GM12878 (cell line): Measurements from ENCODE around the gene OXER1. TPM values are rescaled to one million over a fixed set of nuclear protein-coding genes. Genes with fewer than 3 reads are reported as not detected.

Source experiments
- CHD2 ChIP-seq: IDR thresholded peaks from 2 replicates; pipeline ENCODE4 v1.6.1; 2011; ENCODE audit warnings: low read depth, low read length, improper control_type of control experiment, borderline replicate concordance
- CREM ChIP-seq: IDR thresholded peaks from 2 replicates; pipeline ENCODE4 v1.6.1; 2014; ENCODE audit warnings: antibody characterized with exemption, low read depth
- CUX1 ChIP-seq: IDR thresholded peaks from 2 replicates; pipeline ENCODE4 v1.6.1; 2012; ENCODE audit warnings: improper control_type of control experiment, low read depth, low read length; ENCODE audit not compliant: insufficient replicate concordance
- FOS ChIP-seq: IDR thresholded peaks from 3 replicates; pipeline ENCODE4 v1.6.1; 2011; ENCODE audit warnings: borderline replicate concordance; ENCODE audit not compliant: insufficient read length; ENCODE audit errors: extremely low read depth
- GABPA ChIP-seq: IDR thresholded peaks from 2 replicates; pipeline ENCODE4 v1.6.1; 2014; ENCODE audit warnings: antibody characterized with exemption, low read depth, mild to moderate bottlenecking, inconsistent platforms
- MAX ChIP-seq: IDR thresholded peaks from 2 replicates; pipeline ENCODE4 v1.6.1; 2012; ENCODE audit warnings: low read depth, low read length, improper control_type of control experiment
- MYC ChIP-seq: IDR thresholded peaks from 2 replicates; pipeline ENCODE4 v1.6.1; 2011; ENCODE audit warnings: mild to moderate bottlenecking, low read length, moderate library complexity, inconsistent platforms; ENCODE audit not compliant: insufficient read depth, insufficient replicate concordance, insufficient read length, severe bottlenecking
- NRF1 ChIP-seq: conservative IDR thresholded peaks from 2 replicates; pipeline ENCODE4 v1.6.1; 2011; ENCODE audit warnings: mild to moderate bottlenecking, low read depth, low read length, improper control_type of control experiment
- RELB ChIP-seq: fragments of 450-650 bp; IDR thresholded peaks from 2 replicates; pipeline ENCODE4 v1.6.1; 2017; ENCODE audit warnings: low read depth, mild to moderate bottlenecking, moderate library complexity
- SPI1 ChIP-seq: IDR thresholded peaks from 2 replicates; pipeline ENCODE4 v1.6.1; 2011; ENCODE audit warnings: low read depth, mild to moderate bottlenecking, low read length, moderate library complexity, borderline replicate concordance; ENCODE audit not compliant: insufficient read depth
- SREBF1 ChIP-seq: IDR thresholded peaks from 2 replicates; pipeline ENCODE4 v1.6.1; 2012; ENCODE audit warnings: mild to moderate bottlenecking, low read length
- TARDBP ChIP-seq: IDR thresholded peaks from 2 replicates; pipeline ENCODE4 v1.6.1; 2016; ENCODE audit warnings: borderline replicate concordance
- ZNF622 ChIP-seq: fragments of 450-650 bp; IDR thresholded peaks from 2 replicates; pipeline ENCODE4 v1.6.1; 2017; ENCODE audit warnings: mild to moderate bottlenecking, inconsistent platforms
- ZZZ3 ChIP-seq: IDR thresholded peaks from 2 replicates; pipeline ENCODE4 v1.6.1; 2011; ENCODE audit warnings: low read depth; ENCODE audit not compliant: control insufficient read depth, insufficient read length
- polyA plus RNA-seq, 11 experiments: library from polyadenylated mRNA; depleted of rRNA in 4 of 11; unstranded in 6 of 11; stranded (reverse) in 5 of 11; fragments of >200 nt; fragmentation: Nextera tagmentation in 4 of 11; fragmentation: Illumina TruSeq in 1 of 11; extraction: Ambion mirVana in 4 of 11; extraction: Trizol in 1 of 11; gene quantifications; 1 replicate in 1 of 11; 2 replicates in 10 of 11; pipeline versions ENCODE4 v1.2.1 to v1.2.3, GENCODE V29; 2011 to 2016; ENCODE audit warnings: inconsistent platforms in 2 of 11, missing spikeins in 2 of 11, low read depth in 1 of 11
- total RNA-seq, 4 experiments: library from RNA; depleted of rRNA in 3 of 4; stranded (reverse); fragments of >200 nt in 3 of 4; fragmentation: Illumina TruSeq in 1 of 4; extraction: Trizol in 1 of 4; gene quantifications; 2 replicates each; pipeline versions ENCODE4 v1.2.1 to v1.2.3, GENCODE V29; 2013 to 2021
- TF ChIP-seq, protein P1 (sequence below): fragments of 150-350 bp; IDR thresholded peaks from 2 replicates; pipeline ENCODE4 v1.6.1; 2014; ENCODE audit warnings: mild to moderate bottlenecking, low read depth, low read length

OXER1 gene
- total and polyA plus RNA-seq, 10 of the 15 experiments (the other 5 are each of a cell fraction or from before 2014, with no cell fraction given): 0.11 to 8.6 (median 3.3) TPM

DNA sequence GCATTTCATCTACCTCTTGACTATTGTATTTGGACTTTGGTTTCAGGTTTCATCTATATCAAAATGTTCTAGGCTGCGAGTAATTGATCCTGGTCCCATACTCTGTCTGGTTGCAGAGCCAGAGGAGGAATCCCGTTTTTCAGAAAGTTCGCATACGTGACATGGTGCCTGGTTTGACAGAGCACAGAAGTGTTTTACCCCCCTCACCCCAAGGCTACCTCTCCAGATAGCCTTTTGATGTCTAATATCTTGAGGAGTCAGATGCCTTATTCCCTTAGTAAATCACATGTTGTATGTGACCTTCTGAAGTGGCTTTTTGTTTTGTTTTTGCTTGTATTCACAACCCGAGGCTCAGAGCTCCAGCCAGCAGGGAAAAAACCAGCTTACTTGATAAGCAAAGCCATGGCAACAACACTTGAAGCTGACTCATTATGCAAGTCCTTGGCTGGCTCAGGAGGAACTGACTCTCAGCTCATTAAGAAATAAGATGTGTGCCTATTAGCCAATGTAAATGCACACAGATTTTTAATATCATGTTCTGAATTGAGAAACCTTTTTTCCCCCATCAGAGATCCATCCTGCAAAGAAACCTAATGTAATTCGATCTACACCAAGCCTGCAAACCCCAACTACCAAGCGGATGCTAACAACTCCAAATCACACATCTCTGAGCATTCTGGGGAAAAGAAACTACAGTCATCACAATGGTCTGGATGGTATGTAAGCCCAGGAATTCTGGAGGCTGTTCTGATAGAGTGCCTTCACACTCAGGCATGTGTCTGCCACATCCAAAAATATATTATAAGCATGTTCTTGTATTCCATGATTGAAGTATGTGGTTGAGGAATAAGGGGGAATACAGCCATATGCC lies 41.4 kb downstream of the OXER1 start (continued):
- TF ChIP-seq RELB: peak; percentile 69; the same call in 1 of the 2 replicates
- no peak for TF ChIP-seq ZNF622
- TF ChIP-seq SREBF1: no peak
- TF ChIP-seq SPI1: peak; percentile 96
- TF ChIP-seq CUX1: peak; percentile 59
- TF ChIP-seq MYC: no peak
- TF ChIP-seq NRF1: no peak
- peak; percentile 79; the same call in 1 of the 2 replicates for TF ChIP-seq CHD2
- no peak for TF ChIP-seq FOS
- TF ChIP-seq CREM: peak; percentile 38; the same call in 1 of the 2 replicates
- TF ChIP-seq GABPA: no peak
- TF ChIP-seq, protein P1, sequence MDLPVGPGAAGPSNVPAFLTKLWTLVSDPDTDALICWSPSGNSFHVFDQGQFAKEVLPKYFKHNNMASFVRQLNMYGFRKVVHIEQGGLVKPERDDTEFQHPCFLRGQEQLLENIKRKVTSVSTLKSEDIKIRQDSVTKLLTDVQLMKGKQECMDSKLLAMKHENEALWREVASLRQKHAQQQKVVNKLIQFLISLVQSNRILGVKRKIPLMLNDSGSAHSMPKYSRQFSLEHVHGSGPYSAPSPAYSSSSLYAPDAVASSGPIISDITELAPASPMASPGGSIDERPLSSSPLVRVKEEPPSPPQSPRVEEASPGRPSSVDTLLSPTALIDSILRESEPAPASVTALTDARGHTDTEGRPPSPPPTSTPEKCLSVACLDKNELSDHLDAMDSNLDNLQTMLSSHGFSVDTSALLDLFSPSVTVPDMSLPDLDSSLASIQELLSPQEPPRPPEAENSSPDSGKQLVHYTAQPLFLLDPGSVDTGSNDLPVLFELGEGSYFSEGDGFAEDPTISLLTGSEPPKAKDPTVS: no peak
- 0 out of 2 replicates have a peak, but pooled peaks have one; percentile 26 for TF ChIP-seq MAX
- no peak for TF ChIP-seq ZZZ3
- no peak for TF ChIP-seq TARDBP
